HEK293 (cell line): ENCODE results near the gene SOCS7.

Experiments
- BCL11B ChIP-seq: fragments of 450-650 bp; formaldehyde crosslinking; IDR thresholded peaks from 2 replicates; pipeline ENCODE4 v1.5.1; 2016; ENCODE audit warnings: low read depth, missing biosample characterization, missing genetic modification characterization
- BCL6B ChIP-seq: fragments of 450-650 bp; formaldehyde crosslinking; IDR thresholded peaks from 2 replicates; pipeline ENCODE4 v1.5.1; 2017; ENCODE audit warnings: missing biosample characterization, missing genetic modification characterization
- GFI1B ChIP-seq: fragments of 450-650 bp; formaldehyde crosslinking; IDR thresholded peaks from 2 replicates; pipeline ENCODE4 v1.5.1; 2016; ENCODE audit warnings: missing biosample characterization, missing genetic modification characterization
- GLIS2 ChIP-seq: fragments of 450-650 bp; formaldehyde crosslinking; IDR thresholded peaks from 2 replicates; pipeline ENCODE4 v1.5.1; 2016; ENCODE audit warnings: missing biosample characterization, missing genetic modification characterization
- HOXA7 ChIP-seq: sonication (generic); formaldehyde crosslinking; IDR thresholded peaks from 2 replicates; pipeline ENCODE4 v1.8.1; 2022; ENCODE audit warnings: missing genetic modification reagents, borderline replicate concordance
- KLF16 ChIP-seq: fragments of 450-650 bp; formaldehyde crosslinking; IDR thresholded peaks from 2 replicates; pipeline ENCODE4 v1.5.1; 2017; ENCODE audit warnings: missing biosample characterization, missing genetic modification characterization
- OVOL3 ChIP-seq: fragments of 450-650 bp; formaldehyde crosslinking; IDR thresholded peaks from 2 replicates; pipeline ENCODE4 v1.5.1; 2016; ENCODE audit warnings: missing biosample characterization, missing genetic modification characterization
- PRDM4 ChIP-seq: fragments of 450-650 bp; formaldehyde crosslinking; IDR thresholded peaks from 2 replicates; pipeline ENCODE4 v1.5.1; 2017; ENCODE audit warnings: missing biosample characterization, missing genetic modification characterization
- SCRT1 ChIP-seq: fragments of 450-650 bp; formaldehyde crosslinking; IDR thresholded peaks from 2 replicates; pipeline ENCODE4 v1.5.1; 2016; ENCODE audit warnings: missing biosample characterization, missing genetic modification characterization, borderline replicate concordance
- SP2 ChIP-seq: fragments of 450-650 bp; formaldehyde crosslinking; IDR thresholded peaks from 2 replicates; pipeline ENCODE4 v1.5.1; 2016; ENCODE audit warnings: missing biosample characterization, missing genetic modification characterization
- SP7 ChIP-seq: fragments of 450-650 bp; formaldehyde crosslinking; IDR thresholded peaks from 2 replicates; pipeline ENCODE4 v1.5.1; 2016; ENCODE audit warnings: missing biosample characterization, missing genetic modification characterization
- ZBTB20 ChIP-seq: fragments of 450-650 bp; formaldehyde crosslinking; IDR thresholded peaks from 2 replicates; pipeline ENCODE4 v1.5.1; 2016; ENCODE audit warnings: missing biosample characterization, missing genetic modification characterization
- ZBTB26 ChIP-seq: fragments of 450-650 bp; formaldehyde crosslinking; optimal IDR thresholded peaks from 2 replicates; pipeline ENCODE3; 2016; ENCODE audit warnings: missing biosample characterization, mild to moderate bottlenecking, missing genetic modification characterization
- ZFHX2 ChIP-seq: fragments of 450-650 bp; formaldehyde crosslinking; conservative IDR thresholded peaks from 2 replicates; pipeline ENCODE4 v1.5.1; 2016; ENCODE audit warnings: missing biosample characterization, missing genetic modification characterization
- ZFP3 ChIP-seq: fragments of 450-650 bp; formaldehyde crosslinking; IDR thresholded peaks from 2 replicates; pipeline ENCODE4 v1.5.1; 2016; ENCODE audit warnings: low read depth, missing biosample characterization, missing genetic modification characterization
- ZFP69B ChIP-seq: fragments of 450-650 bp; formaldehyde crosslinking; IDR thresholded peaks from 2 replicates; pipeline ENCODE4 v1.5.1; 2016; ENCODE audit warnings: missing biosample characterization, missing genetic modification characterization
- ZNF184 ChIP-seq: fragments of 450-650 bp; IDR thresholded peaks from 2 replicates; pipeline ENCODE4 v1.5.1; 2018; ENCODE audit warnings: missing biosample characterization, mild to moderate bottlenecking, missing genetic modification characterization
- ZNF202 ChIP-seq: fragments of 450-650 bp; formaldehyde crosslinking; IDR thresholded peaks from 2 replicates; pipeline ENCODE4 v1.5.1; 2016; ENCODE audit warnings: missing biosample characterization, missing genetic modification characterization, borderline replicate concordance
- ZNF350 ChIP-seq: fragments of 450-650 bp; formaldehyde crosslinking; IDR thresholded peaks from 2 replicates; pipeline ENCODE4 v1.5.0; 2017; ENCODE audit warnings: missing biosample characterization, mild to moderate bottlenecking, missing genetic modification characterization
- ZNF629 ChIP-seq: fragments of 450-650 bp; formaldehyde crosslinking; IDR thresholded peaks from 2 replicates; pipeline ENCODE4 v1.5.1; 2017; ENCODE audit warnings: missing biosample characterization, missing genetic modification characterization
- ZNF660 ChIP-seq: fragments of 450-650 bp; IDR thresholded peaks from 2 replicates; pipeline ENCODE4 v1.5.1; 2018; ENCODE audit warnings: missing biosample characterization, mild to moderate bottlenecking, missing genetic modification characterization
- TF ChIP-seq, protein P1 (sequence below): fragments of 450-650 bp; IDR thresholded peaks from 2 replicates; pipeline ENCODE4 v1.5.1; 2018; ENCODE audit warnings: missing biosample characterization, missing genetic modification characterization
- TF ChIP-seq, protein P2 (sequence below): fragments of 450-650 bp; formaldehyde crosslinking; IDR thresholded peaks from 2 replicates; pipeline ENCODE4 v1.5.1; 2017; ENCODE audit warnings: missing biosample characterization, missing genetic modification characterization
- TF ChIP-seq, protein P3 (sequence below): fragments of 450-650 bp; formaldehyde crosslinking; IDR thresholded peaks from 2 replicates; pipeline ENCODE4 v1.5.1; 2016; ENCODE audit warnings: missing biosample characterization, missing genetic modification characterization
- TF ChIP-seq, protein P4 (sequence below): fragments of 450-650 bp; formaldehyde crosslinking; IDR thresholded peaks from 2 replicates; pipeline ENCODE4 v1.5.1; 2016; ENCODE audit warnings: missing biosample characterization, missing genetic modification characterization

Gene SOCS7

DNA sequence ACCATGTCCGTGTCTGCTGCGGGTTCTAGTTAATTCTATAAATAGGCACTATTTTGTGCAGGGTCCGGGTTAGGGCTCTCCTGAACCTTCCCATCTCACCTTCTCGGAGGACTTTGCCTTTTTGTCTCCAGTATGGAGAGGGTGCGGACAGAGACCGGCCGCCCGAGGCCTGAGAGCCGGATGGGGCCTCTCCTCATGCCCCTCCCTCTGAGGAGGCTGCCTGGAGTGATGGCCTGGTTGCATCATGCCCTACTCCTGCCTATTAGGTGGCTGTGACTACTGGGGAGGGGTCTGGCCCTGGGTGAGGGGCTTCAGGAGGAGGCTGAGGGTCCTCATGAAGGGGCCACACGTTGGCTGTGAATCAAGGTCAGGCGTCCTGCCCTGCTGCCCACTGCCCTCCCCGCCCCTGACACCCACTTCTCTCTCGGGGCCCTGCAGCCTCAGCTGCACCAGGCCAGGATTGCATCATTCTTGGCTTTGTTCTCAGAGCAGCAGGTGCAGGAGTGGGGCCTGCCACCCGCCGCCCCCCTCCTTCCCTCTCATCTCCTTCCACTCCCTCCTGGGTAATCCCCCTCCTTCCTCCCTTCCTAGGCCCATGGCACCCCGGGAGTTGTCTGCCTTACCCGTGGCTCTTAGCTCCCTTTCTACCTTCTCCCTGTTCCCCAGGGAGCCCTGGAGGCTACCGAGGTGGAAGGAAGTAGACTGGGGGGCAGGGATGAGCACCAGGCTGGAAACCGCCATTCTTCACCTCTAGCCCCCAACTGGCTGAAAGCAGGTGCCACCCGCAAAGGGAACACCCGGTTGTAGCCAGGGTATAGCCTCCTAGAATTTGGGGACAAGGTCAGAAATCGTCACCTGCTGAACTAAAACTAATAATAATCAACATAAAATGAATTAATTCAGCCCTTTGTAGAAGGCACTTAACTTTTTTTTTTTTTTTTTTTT is 63.9 kb downstream of the SOCS7 start (continued):
- TF ChIP-seq, protein P1, sequence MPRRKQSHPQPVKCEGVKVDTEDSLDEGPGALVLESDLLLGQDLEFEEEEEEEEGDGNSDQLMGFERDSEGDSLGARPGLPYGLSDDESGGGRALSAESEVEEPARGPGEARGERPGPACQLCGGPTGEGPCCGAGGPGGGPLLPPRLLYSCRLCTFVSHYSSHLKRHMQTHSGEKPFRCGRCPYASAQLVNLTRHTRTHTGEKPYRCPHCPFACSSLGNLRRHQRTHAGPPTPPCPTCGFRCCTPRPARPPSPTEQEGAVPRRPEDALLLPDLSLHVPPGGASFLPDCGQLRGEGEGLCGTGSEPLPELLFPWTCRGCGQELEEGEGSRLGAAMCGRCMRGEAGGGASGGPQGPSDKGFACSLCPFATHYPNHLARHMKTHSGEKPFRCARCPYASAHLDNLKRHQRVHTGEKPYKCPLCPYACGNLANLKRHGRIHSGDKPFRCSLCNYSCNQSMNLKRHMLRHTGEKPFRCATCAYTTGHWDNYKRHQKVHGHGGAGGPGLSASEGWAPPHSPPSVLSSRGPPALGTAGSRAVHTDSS, result 0 out of 2 replicates have a peak, but pooled peaks have one; percentile 4
- TF ChIP-seq KLF16 (tag by site-specific recombination) (peak; percentile 93), SP7 (tag by site-specific recombination) (peak; percentile 89), ZNF202 (tag by site-specific recombination) (no peak), GFI1B (tag by site-specific recombination) (no peak), HOXA7 (no peak), GLIS2 (tag by site-specific recombination) (peak; percentile 85), ZBTB26 (peak; percentile 24), BCL6B (tag by site-specific recombination) (no peak), ZFP69B (tag by site-specific recombination) (peak; percentile 98), ZNF184 (tag by site-specific recombination) (0 out of 2 replicates have a peak, but pooled peaks have one; percentile 8), ZFHX2 (peak; percentile 96), ZNF350 (tag by site-specific recombination) (no peak), ZNF629 (tag by site-specific recombination) (peak; percentile 75), ZFP3 (tag by site-specific recombination) (no peak; the same call in 1 of the 2 replicates), ZNF660 (tag by site-specific recombination) (no peak; the same call in 1 of the 2 replicates), ZBTB20 (peak; percentile 80; the same call in 1 of the 2 replicates), OVOL3 (peak; percentile 51; the same call in 1 of the 2 replicates), PRDM4 (peak; percentile 94), SCRT1 (tag by site-specific recombination) (peak; percentile 89), BCL11B (tag by site-specific recombination) (peak; percentile 74), SP2 (peak; percentile 54)
- TF ChIP-seq, protein P2, sequence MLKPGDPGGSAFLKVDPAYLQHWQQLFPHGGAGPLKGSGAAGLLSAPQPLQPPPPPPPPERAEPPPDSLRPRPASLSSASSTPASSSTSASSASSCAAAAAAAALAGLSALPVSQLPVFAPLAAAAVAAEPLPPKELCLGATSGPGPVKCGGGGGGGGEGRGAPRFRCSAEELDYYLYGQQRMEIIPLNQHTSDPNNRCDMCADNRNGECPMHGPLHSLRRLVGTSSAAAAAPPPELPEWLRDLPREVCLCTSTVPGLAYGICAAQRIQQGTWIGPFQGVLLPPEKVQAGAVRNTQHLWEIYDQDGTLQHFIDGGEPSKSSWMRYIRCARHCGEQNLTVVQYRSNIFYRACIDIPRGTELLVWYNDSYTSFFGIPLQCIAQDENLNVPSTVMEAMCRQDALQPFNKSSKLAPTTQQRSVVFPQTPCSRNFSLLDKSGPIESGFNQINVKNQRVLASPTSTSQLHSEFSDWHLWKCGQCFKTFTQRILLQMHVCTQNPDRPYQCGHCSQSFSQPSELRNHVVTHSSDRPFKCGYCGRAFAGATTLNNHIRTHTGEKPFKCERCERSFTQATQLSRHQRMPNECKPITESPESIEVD (tag by site-specific recombination), result no peak; the same call in 1 of the 2 replicates
- TF ChIP-seq, protein P3, sequence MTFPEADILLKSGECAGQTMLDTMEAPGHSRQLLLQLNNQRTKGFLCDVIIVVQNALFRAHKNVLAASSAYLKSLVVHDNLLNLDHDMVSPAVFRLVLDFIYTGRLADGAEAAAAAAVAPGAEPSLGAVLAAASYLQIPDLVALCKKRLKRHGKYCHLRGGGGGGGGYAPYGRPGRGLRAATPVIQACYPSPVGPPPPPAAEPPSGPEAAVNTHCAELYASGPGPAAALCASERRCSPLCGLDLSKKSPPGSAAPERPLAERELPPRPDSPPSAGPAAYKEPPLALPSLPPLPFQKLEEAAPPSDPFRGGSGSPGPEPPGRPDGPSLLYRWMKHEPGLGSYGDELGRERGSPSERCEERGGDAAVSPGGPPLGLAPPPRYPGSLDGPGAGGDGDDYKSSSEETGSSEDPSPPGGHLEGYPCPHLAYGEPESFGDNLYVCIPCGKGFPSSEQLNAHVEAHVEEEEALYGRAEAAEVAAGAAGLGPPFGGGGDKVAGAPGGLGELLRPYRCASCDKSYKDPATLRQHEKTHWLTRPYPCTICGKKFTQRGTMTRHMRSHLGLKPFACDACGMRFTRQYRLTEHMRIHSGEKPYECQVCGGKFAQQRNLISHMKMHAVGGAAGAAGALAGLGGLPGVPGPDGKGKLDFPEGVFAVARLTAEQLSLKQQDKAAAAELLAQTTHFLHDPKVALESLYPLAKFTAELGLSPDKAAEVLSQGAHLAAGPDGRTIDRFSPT (tag by site-specific recombination), result peak; percentile 68
- TF ChIP-seq, protein P4, sequence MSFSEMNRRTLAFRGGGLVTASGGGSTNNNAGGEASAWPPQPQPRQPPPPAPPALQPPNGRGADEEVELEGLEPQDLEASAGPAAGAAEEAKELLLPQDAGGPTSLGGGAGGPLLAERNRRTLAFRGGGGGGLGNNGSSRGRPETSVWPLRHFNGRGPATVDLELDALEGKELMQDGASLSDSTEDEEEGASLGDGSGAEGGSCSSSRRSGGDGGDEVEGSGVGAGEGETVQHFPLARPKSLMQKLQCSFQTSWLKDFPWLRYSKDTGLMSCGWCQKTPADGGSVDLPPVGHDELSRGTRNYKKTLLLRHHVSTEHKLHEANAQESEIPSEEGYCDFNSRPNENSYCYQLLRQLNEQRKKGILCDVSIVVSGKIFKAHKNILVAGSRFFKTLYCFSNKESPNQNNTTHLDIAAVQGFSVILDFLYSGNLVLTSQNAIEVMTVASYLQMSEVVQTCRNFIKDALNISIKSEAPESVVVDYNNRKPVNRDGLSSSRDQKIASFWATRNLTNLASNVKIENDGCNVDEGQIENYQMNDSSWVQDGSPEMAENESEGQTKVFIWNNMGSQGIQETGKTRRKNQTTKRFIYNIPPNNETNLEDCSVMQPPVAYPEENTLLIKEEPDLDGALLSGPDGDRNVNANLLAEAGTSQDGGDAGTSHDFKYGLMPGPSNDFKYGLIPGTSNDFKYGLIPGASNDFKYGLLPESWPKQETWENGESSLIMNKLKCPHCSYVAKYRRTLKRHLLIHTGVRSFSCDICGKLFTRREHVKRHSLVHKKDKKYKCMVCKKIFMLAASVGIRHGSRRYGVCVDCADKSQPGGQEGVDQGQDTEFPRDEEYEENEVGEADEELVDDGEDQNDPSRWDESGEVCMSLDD, result peak; percentile 85
